SJSA1 (cell line): ENCODE data around the gene CYFIP1. TPM values are rescaled to one million over a fixed set of nuclear protein-coding genes. Genes with fewer than 3 reads are reported as not detected.

ENCODE experiments used
- DNase-seq, 2 experiments: peaks; one replicate each; pipeline ENCODE4 v3.0.0-alpha.2; 2015 to 2020; ENCODE audit warnings: low spot score in 2 of 2, low read depth in 1 of 2
- H3K27ac ChIP-seq: fragments of 250-450 bp; sonication (Bioruptor Pico); 2 replicates; pipeline ENCODE4 v1.5.1; 2020; ENCODE audit warnings: mild to moderate bottlenecking, moderate library complexity
- H3K27me3 ChIP-seq: fragments of 250-450 bp; sonication (Bioruptor Pico); replicated peaks from 2 replicates; pipeline ENCODE4 v1.5.1; 2020; ENCODE audit warnings: mild to moderate bottlenecking, moderate library complexity
- H3K36me3 ChIP-seq: fragments of 250-450 bp; sonication (Bioruptor Pico); 2 replicates; pipeline ENCODE4 v1.5.1; 2020; ENCODE audit warnings: mild to moderate bottlenecking
- H3K4me1 ChIP-seq: fragments of 250-450 bp; sonication (Bioruptor Pico); replicated peaks from 2 replicates; pipeline ENCODE4 v1.6.1; 2021; ENCODE audit warnings: mild to moderate bottlenecking
- H3K4me3 ChIP-seq: fragments of 250-450 bp; sonication (Bioruptor Pico); 2 replicates; pipeline ENCODE4 v1.5.1; 2020; ENCODE audit warnings: mild to moderate bottlenecking
- H3K9me3 ChIP-seq: fragments of 250-450 bp; sonication (Bioruptor Pico); replicated peaks from 2 replicates; pipeline ENCODE4 v1.5.1; 2020; ENCODE audit warnings: mild to moderate bottlenecking
- total RNA-seq: library from RNA; depleted of rRNA; stranded (reverse); fragments of >200 nt; shearing (Covaris generic); gene quantifications from 2 replicates; pipeline ENCODE4 v1.2.3, GENCODE V29; 2014

Gene CYFIP1
- total RNA-seq, 1 experiment from 2014 or later: 110 TPM

DNA sequence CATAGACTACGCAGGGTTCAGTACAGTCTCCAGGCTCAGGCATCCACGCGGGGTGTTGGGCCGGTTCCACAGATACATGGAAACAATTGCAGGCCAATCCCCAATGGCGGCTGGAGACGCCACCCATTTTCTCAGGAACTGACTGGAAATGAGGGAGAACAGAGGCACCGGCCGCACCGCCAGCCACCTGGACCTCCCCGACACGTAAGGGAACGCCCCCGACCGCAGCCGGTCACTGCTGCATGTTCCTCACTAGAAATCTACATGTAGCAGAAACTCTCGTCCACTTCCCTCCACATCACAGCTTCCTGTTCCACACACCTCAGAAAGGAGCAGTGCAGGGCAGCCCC lies 29.2 kb downstream of the CYFIP1 start:
- H3K4me3 ChIP-seq: no peak overlapping the region
- no peak for DNase-seq
- H3K27ac ChIP-seq: no peak overlapping the region

DNA sequence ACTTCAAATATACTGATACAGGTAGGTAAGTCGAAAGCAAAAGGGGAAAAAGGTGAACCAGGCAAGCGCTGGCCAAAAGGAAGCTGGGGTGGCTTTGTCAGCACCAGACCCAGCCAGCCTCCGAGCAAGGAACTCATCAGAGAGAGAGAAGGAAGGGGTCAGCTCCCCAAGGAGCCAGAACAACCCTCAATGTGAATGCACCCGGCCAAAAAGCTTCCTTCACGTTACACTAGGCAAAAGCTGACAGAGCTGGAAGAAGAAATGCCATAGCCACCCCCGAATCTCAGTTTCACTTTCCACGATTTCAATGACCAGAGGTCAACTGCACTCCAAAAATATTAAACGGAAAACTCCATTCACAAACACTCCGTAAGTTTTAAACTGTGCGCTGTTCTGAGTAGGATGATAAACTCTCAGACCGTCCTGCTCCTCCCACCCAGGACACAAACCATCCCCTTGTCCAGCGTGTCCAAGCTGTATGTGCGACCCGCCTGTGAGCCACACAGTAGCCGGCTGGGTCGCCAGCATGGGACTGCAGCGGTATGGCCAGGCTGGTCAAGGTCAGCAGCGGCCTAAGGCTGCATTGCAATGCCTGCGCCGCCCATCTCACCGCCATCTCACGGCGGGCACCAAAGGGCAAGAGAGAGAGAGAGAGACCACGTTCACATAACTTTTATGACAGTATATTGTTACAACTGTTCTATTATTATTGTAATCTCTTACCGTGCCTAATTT lies 29.7 kb downstream of the CYFIP1 start:
- no peaks in the 10 kb centered on the region for H3K27me3 ChIP-seq
- H3K4me3 ChIP-seq: no peak overlapping the region
- no peak overlapping the region for H3K27ac ChIP-seq
- peaks cover 4% of the 10 kb centered on the region; the same call in 1 of the 2 replicates for H3K36me3 ChIP-seq
- H3K9me3 ChIP-seq: no peaks in the 10 kb centered on the region
- no peaks in the 10 kb centered on the region for H3K4me1 ChIP-seq
- DNase-seq: no peak

More for the DNA sequence above, 29.2 kb downstream of the CYFIP1 start:
- Histone ChIP-seq H3K36me3 (peaks cover under 1% of the 10 kb centered on the region; the same call in 1 of the 2 replicates), H3K4me1 (no peaks in the 10 kb centered on the region), H3K27me3 (no peaks in the 10 kb centered on the region), H3K9me3 (no peaks in the 10 kb centered on the region)

DNA sequence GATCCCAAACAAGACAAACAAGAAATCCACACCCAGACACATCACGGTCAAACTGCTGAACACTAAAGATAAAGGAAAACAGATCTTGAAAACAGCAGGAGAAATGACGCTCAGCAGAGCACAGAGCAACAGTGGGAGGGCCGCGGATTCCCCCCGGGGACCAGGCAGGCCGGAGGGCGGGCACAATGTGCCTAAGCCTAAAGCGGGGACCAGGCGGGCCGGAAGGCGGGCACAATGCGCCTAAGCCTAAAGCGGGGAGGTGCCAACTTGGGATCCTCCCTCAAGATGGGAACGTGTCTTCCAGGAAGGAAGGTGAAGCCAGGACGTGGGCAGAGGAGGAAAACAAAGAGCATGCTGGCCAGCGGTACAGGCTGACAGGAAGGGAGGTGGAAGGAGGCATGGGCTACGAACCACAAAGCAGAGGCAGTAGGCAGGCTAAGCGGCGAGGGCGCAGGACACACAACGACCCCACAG lies 31.1 kb downstream of the CYFIP1 start:
- H3K4me3 ChIP-seq: no peak overlapping the region
- no peaks in the 10 kb centered on the region for H3K27me3 ChIP-seq
- no peaks in the 10 kb centered on the region for H3K9me3 ChIP-seq

DNA sequence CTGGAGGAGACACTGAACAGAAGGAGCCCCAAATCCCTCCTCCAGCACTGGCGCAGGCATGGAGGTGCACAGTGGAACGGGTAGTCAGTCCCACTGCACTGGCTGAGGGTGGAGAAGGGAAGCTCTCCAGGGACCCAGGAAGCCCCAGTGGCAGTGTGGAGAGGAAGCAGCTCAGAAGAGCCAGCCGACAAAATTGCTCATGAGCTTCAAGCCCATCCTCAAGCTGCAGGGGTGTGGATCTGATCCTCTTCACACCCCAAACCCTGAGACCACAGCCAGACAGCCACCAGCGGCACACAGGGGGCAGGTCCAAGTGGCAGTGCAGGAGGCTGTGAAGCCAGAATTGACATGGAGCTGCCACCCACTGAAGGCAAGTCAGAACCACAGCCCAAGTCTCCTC lies 32.1 kb downstream of the CYFIP1 start:
- no peak overlapping the region for H3K4me3 ChIP-seq
- peaks cover 25% of the 10 kb centered on the region for H3K36me3 ChIP-seq
- no peak for DNase-seq
- H3K9me3 ChIP-seq: no peaks in the 10 kb centered on the region
- no peak overlapping the region for H3K27ac ChIP-seq
- no peaks in the 10 kb centered on the region for H3K4me1 ChIP-seq
- no peaks in the 10 kb centered on the region for H3K27me3 ChIP-seq

More for the DNA sequence above, 31.1 kb downstream of the CYFIP1 start:
- Histone ChIP-seq H3K4me1 (no peaks in the 10 kb centered on the region), H3K27ac (no peak overlapping the region), H3K36me3 (peaks cover 14% of the 10 kb centered on the region)
- DNase-seq: no peak

DNA sequence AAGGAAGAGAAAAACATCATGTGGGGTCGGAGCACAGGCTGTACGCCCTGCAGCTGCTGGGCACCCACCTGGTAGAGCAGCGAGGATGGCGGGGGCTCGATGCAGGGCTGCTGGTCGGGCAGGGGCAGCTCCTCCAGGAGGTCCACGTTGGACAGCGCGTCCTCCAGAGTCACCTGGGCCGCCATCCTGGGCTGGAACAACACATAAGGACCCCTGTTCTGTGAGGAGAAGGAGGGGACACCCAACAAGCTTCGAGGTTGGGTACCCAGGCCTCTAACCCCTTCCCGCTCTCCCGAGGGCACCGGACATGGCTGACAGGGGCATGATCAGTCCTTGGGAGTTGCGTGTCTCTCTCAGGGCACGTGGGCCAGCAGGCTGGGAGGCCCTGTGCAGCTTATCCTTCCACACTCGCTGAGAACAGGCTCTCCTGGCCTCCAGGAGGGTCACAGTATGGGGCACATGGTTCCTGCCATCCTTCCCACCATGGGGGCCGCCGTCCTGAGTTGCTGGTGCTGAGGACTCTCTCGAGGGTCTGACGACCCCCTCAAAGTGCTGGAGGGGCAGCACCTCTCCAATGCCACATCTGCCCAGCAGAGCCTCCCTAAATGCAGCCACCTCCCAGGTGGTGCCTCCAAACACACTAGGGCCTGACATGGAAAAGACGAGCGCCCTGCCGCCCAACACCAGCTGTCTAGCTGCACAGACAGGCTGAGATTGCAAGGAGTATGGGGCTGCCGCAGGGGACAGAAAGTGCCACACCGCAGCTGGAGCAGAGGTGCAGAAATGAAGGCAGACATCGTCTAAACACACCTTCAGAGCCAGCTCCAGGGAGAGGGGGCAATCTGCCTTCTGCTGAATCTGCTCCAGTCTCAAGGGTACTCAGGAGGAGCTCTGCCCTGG lies 32.8 kb downstream of the CYFIP1 start:
- Histone ChIP-seq H3K4me3 (no peak overlapping the region), H3K4me1 (no peaks in the 10 kb centered on the region), H3K27ac (no peak overlapping the region), H3K36me3 (peaks cover 32% of the 10 kb centered on the region), H3K27me3 (no peaks in the 10 kb centered on the region), H3K9me3 (no peaks in the 10 kb centered on the region)
- no peak for DNase-seq

DNA sequence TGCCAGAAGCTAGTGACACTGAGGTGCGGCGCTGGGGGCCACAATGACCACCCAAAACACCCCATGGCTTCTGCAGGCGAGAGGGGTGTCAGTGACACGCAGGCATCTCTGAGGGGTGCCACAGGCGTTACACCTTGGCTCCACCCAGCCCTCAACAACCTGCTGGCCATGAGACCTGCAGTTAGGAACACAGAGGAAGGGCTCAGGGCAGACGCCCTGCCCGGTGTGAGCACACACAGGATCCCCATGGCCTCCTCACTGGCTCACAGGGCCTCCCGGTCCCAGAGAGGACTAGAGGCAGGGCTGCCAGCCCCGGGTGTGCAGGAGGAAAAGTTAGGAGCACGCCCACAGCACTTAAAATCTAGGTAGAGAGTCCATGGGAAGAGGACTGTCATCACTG lies 35.1 kb downstream of the CYFIP1 start:
- no peak overlapping the region for H3K27ac ChIP-seq
- H3K4me3 ChIP-seq: no peak overlapping the region
- H3K9me3 ChIP-seq: no peaks in the 10 kb centered on the region
- no peaks in the 10 kb centered on the region for H3K27me3 ChIP-seq
- H3K36me3 ChIP-seq: peaks cover 38% of the 10 kb centered on the region
- H3K4me1 ChIP-seq: no peaks in the 10 kb centered on the region
- DNase-seq: no peak

DNA sequence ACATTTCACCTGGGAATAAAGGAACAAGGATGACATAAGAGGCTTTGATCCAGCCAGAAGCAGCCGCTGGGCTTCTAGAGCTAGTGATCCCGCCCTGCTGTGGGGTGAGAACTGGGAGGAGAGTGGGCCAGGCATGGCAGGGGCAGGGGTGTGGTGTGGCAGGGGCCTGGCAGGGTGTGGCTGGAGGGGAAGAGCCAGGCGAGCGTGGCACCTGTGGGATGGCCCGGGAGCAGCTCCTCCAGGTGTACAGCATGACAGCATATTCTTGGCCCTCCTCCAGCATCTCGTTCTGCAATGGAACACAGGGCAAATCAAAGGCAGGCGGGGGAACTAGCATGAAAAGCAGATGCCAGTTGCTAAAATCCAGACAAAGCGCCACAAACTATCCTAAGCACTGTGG lies 35.5 kb downstream of the CYFIP1 start:
- no peaks in the 10 kb centered on the region for H3K9me3 ChIP-seq
- no peak for DNase-seq
- H3K4me1 ChIP-seq: no peaks in the 10 kb centered on the region
- peaks cover 38% of the 10 kb centered on the region for H3K36me3 ChIP-seq
- H3K27ac ChIP-seq: no peak overlapping the region
- H3K27me3 ChIP-seq: no peaks in the 10 kb centered on the region
- H3K4me3 ChIP-seq: no peak overlapping the region

DNA sequence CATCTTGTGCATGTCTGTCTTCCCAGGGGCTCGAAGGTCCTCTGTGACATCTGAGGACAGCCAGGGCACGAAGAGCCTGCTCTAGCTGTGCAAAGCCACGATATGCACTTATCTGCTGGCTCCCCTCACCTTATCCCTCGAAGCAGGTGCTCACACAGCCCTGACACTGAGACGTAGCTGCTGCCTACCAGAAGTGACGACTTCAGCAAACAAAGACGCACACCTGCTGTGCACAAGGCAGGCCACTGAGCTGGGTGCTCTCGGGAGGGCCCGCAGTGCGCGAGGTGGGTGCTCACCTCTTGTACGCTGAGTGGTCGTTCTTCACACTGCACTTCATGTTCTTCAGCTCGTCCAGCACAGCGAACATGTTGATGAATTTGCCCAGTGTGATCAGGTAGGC lies 37.3 kb downstream of the CYFIP1 start:
- Histone ChIP-seq H3K36me3 (peaks cover 42% of the 10 kb centered on the region), H3K27ac (no peak overlapping the region), H3K4me1 (no peaks in the 10 kb centered on the region), H3K9me3 (no peaks in the 10 kb centered on the region), H3K27me3 (no peaks in the 10 kb centered on the region), H3K4me3 (no peak overlapping the region)
- DNase-seq: no peak

DNA sequence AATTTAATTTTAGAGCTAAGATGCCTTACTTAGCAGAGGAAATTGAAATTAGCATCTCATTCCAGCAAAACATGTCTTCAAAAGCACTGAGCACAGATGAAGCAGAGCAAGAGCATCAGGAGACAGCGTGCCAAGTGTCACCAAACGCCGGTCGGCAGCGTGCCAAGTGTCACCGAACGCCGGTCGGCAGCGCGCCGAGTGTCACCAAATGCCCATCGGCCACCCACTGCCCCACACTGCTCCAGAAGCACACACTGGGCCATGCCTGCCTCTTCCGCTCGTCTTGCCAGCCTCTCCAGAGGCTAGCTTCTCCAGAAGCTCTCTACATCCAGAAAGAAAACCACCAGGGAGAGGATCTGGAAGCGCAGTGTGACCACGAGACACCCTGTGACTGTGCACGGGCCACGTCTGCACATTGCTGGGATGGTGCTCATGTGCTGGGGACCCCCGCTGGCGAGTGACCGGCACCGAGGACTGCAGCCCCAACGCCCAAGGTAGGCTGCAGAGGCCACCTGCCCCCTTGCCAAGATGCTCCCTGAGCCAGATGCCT lies 37.8 kb downstream of the CYFIP1 start:
- no peak for DNase-seq
- no peaks in the 10 kb centered on the region for H3K9me3 ChIP-seq
- H3K36me3 ChIP-seq: peaks cover 44% of the 10 kb centered on the region
- H3K27ac ChIP-seq: no peak overlapping the region
- H3K27me3 ChIP-seq: no peaks in the 10 kb centered on the region
- H3K4me3 ChIP-seq: no peak overlapping the region
- no peaks in the 10 kb centered on the region for H3K4me1 ChIP-seq

DNA sequence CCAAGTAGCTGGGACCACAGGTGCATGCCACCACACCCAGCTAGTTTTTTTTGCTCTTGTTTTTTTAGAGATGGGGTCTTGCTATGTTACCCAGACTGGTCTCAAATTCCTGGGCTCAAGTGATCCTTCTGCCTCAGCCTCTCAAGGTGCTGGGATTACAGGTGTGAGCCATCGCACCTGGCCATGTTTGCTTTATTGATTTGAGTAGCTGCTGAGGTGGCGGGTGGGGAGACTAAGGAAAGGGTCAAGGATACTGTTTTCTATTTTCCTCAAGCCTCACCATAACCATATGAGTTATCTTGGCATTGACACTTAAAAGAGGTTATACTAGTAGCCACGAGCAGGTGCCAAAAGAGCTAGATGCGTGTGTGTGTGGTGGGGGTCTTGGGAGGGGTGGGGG lies 39.0 kb downstream of the CYFIP1 start:
- no peak overlapping the region for H3K27ac ChIP-seq

DNA sequence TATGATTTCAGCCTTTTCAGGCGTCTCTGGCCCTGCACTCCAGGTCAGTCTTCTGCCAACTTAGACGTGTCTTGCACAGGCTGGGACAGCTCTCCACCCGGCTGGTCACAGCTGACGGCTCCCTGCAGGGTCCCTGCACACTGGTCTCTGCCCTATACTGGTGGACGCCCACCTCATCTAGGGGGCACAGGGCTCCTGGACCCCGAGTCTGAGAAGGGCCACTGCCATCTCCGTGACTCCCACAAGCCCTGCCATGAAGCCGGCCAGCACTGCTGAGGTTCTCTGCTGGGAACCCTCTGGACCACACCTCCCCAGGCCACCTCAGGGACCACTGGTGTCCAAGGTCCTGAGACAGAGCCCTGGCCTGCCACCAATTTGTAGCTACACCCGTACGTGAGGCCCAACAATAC lies 40.5 kb downstream of the CYFIP1 start:
- no peak overlapping the region for H3K27ac ChIP-seq
- H3K27me3 ChIP-seq: no peaks in the 10 kb centered on the region
- H3K9me3 ChIP-seq: no peaks in the 10 kb centered on the region
- H3K4me3 ChIP-seq: no peak overlapping the region
- no peaks in the 10 kb centered on the region for H3K4me1 ChIP-seq
- no peak for DNase-seq
- H3K36me3 ChIP-seq: peaks cover 40% of the 10 kb centered on the region

More for the DNA sequence above, 39.0 kb downstream of the CYFIP1 start:
- Histone ChIP-seq H3K36me3 (peaks cover 44% of the 10 kb centered on the region), H3K9me3 (no peaks in the 10 kb centered on the region), H3K4me3 (no peak overlapping the region), H3K4me1 (no peaks in the 10 kb centered on the region), H3K27me3 (no peaks in the 10 kb centered on the region)
- DNase-seq: no peak

DNA sequence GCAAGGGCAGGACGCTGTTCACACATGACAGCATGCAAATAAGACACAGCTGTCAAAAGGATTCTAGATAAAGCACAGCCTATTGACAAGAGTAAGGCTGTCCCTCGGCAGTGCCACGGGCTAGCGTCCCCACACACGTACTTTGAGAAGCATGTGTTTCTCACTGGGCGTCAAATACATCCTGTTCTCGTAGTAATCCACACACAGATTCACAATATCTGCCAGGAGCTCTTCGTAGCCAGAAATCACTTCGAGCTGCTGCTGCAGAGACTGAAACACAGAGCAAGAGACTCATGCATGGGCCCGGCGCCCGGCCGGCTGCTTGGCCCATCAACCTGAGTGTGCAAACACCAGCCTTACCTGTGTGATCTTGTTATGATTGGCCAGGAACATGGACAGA lies 41.1 kb downstream of the CYFIP1 start:
- H3K27ac ChIP-seq: no peak overlapping the region
- H3K4me1 ChIP-seq: no peaks in the 10 kb centered on the region
- H3K9me3 ChIP-seq: no peaks in the 10 kb centered on the region
- H3K27me3 ChIP-seq: no peaks in the 10 kb centered on the region
- DNase-seq: no peak
- peaks cover 34% of the 10 kb centered on the region for H3K36me3 ChIP-seq
- H3K4me3 ChIP-seq: no peak overlapping the region

DNA sequence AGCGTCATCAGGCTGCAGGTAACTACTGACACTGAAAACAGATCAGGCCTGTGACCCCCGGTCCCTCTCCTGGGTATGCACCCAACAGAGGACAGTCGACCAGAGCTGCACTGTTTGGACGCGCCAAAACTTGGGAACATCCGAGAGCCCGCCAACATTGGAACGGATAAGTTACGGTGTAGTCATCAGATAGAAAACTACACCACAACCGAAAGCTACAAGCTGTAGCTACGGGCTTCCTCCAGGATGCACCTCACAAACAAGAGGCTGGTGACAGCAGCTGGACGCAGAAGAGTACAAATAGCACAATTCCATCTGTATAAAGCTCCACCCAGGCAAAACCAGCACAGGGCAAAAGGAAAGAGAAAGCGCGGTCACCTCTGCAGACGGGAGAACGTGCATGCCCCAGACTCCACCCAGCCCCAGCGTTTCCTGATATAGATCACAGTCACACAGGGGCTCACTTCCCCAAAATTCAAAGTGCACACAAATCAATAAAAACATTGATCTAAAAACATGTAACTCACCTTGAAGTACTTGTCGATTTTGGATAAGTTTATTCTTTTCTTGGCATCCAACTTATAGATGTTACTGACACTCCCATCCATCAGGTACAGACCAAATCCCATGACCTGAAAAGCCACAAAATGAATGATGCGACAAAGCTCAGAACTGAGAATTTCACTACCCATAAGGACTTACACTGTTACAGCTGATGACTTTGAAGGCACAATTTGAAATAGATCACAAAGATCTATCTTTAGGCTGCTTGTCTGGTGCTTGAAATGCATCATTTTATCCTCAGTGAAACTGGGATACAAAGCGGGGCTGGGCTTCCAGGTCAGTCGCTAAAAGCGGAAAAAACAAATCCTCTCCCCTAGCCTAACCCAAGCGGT lies 43.3 kb downstream of the CYFIP1 start:
- H3K36me3 ChIP-seq: peaks cover 25% of the 10 kb centered on the region

More for the DNA sequence above, 43.3 kb downstream of the CYFIP1 start:
- no peak for DNase-seq
- H3K27ac ChIP-seq: no peak overlapping the region
- no peaks in the 10 kb centered on the region for H3K9me3 ChIP-seq
- no peaks in the 10 kb centered on the region for H3K27me3 ChIP-seq
- no peak overlapping the region for H3K4me3 ChIP-seq
- H3K4me1 ChIP-seq: no peaks in the 10 kb centered on the region; the same call in 1 of the 2 replicates
